Fibroblast of skin of right biceps (primary cell): ENCODE data around the gene ABL1.

ENCODE experiments used
- DNase-seq: peaks from one replicate; pipeline ENCODE4 v3.0.0-alpha.2; 2013

Gene ABL1

GRCh38 chr9:130934702-130935647, 99.9 kb downstream of the ABL1 start:
- no peak for DNase-seq

DNA sequence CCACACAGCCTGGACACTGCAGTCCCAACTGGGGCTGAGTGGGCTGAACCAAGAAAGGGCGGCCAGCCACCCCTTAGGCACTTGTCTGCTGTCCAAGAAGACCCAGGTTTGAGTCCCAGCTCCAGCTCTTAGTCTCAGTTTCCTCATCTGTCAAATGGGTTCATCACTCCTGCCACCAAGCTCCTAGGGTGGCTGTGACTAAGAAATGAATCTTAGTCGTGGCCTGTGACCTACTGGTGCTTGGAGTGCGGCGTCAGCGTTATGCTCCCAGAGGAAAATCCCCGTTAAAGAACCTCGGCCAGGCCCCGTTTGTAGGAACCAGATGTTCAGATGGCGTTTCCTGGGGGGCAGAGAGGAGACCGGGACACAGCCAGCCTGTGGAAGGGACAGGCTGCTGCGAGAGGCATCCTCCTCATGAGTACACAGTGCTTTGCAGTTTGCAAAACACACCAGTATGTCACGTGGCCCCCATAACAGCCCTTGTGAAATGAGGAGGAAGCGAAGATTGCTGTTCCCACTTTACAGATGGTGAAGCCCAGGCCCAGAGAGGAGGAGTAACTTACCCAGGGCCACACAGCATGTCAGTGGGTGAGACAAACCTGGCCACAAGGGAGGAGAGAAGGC, 100.7 kb downstream of the ABL1 start:
- peak; percentile 35 for DNase-seq

DNA sequence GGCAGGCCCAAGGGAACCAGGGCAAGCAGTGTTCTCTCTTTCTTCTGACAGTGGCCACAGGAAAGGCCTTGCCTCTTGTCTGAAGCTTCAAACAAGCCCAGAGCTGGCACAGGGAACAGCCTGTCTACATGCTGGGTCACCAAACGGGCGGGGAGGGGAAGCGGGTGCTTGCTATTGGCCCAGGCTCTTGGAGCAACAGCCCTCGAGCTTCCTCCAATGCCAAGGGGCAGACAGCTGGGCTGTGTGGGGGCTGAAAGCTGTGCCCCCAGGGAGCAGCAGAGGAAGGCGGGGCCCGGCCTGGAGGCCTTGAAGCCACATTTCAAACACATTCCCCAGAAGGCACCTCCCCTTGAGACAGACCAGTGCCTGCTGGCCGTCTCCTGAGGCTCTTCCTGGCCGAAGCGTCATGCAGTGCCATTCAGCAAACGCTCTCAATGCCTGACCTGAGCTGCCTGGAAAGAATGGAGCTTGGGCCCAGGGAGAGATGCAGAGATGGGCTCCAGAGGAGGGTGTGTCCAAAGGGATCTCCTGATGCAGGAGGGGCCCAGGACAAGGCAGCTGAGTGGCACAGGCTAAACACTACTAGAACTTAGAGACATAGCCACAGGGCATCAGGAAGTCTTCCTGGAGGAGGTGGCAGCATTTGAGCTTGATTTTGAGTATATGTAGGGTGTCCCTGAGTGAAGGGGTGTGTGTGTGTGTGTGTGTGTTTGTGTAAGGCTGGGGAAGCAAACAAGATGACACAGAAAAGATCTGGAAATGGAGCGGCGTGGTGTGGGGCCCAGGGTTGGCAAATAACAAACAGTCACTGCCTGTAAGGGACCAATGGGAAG, 101.4 kb downstream of the ABL1 start:
- DNase-seq, result peak; percentile 49
